ENCODE data around the gene MET. TPM values are rescaled to one million over a fixed set of nuclear protein-coding genes. Genes with fewer than 3 reads are reported as not detected.
"Not testable (repeated sequence)": the region's sequence is repeated elsewhere in the genome, so short reads cannot be mapped to it uniquely, and the experiment has no call there.

MET gene
- polyA plus RNA-seq, 6 donors from 2014 or later = not detected

GRCh38 chr7:116644628-116645027, 27.4 kb upstream of the MET start:
- no peak overlapping the region for H3K4me3 Mint-ChIP-seq
- H3K27ac Mint-ChIP-seq = no peak overlapping the region
- H3K9me3 Mint-ChIP-seq = peaks cover 0 to 5% (median 0%) of the 10 kb centered on the region in 7 donors
- ATAC-seq (ENCODE audit: low read depth in 2 of 2) (no peak), DNase-seq (no peak)
- no peaks in the 10 kb centered on the region for H3K4me1 Mint-ChIP-seq
- peaks cover 0 to 5% of the 10 kb centered on the region in 2 donors for H3K36me3 Mint-ChIP-seq
- peaks cover 36 to 49% (median 43%) of the 10 kb centered on the region in 3 donors for H3K27me3 Mint-ChIP-seq

- Mint-ChIP-seq H3K4me3 (no peak overlapping the region), H3K36me3 (peaks cover 0 to 5% of the 10 kb centered on the region in 2 donors), H3K9me3 (peaks cover 0 to 5% (median 0%) of the 10 kb centered on the region in 7 donors), H3K27me3 (peaks cover 38 to 65% (median 57%) of the 10 kb centered on the region in 3 donors), H3K4me1 (no peaks in the 10 kb centered on the region), H3K27ac (no peak overlapping the region)
- ATAC-seq (ENCODE audit: low read depth in 2 of 2) (no peak), DNase-seq (no peak)
Measured at GRCh38 chr7:116647290-116647689, 24.7 kb upstream of the MET start.

- Mint-ChIP-seq H3K4me1 (no peaks in the 10 kb centered on the region), H3K4me3 (no peak overlapping the region), H3K9me3 (peaks cover 0 to 5% (median 0%) of the 10 kb centered on the region in 7 donors), H3K36me3 (peaks cover 0 to 5% of the 10 kb centered on the region in 2 donors), H3K27ac (no peak overlapping the region), H3K27me3 (peaks cover 37 to 67% (median 56%) of the 10 kb centered on the region in 3 donors)
- ATAC-seq (ENCODE audit: low read depth in 2 of 2) (no peak), DNase-seq (no peak)
Measured at GRCh38 chr7:116647861-116648260, 24.1 kb upstream of the MET start.

- peaks cover 0 to 2% (median 0%) of the 10 kb centered on the region in 7 donors for H3K9me3 Mint-ChIP-seq
- H3K4me3 Mint-ChIP-seq = no peak overlapping the region
- ATAC-seq (ENCODE audit: low read depth in 2 of 2) = no peak
- no peak for DNase-seq
- no peaks in the 10 kb centered on the region for H3K4me1 Mint-ChIP-seq
- peaks cover 26 to 54% (median 42%) of the 10 kb centered on the region in 3 donors for H3K27me3 Mint-ChIP-seq
- no peak overlapping the region for H3K27ac Mint-ChIP-seq
- no peaks in the 10 kb centered on the region for H3K36me3 Mint-ChIP-seq
Measured at GRCh38 chr7:116650436-116650835, 21.6 kb upstream of the MET start.

GRCh38 chr7:116652793-116653192, 19.2 kb upstream of the MET start:
- Mint-ChIP-seq H3K36me3 (no peaks in the 10 kb centered on the region), H3K27me3 (peaks cover 23 to 49% (median 44%) of the 10 kb centered on the region in 3 donors), H3K4me3 (no peak overlapping the region), H3K27ac (no peak overlapping the region), H3K4me1 (no peaks in the 10 kb centered on the region), H3K9me3 (peaks cover 0 to 2% (median 0%) of the 10 kb centered on the region in 7 donors)
- DNase-seq = no peak
- ATAC-seq (ENCODE audit: low read depth in 2 of 2) = no peak

GRCh38 chr7:116653204-116653603, 18.8 kb upstream of the MET start:
- peaks cover 19 to 45% (median 40%) of the 10 kb centered on the region in 3 donors for H3K27me3 Mint-ChIP-seq
- DNase-seq (no peak), ATAC-seq (ENCODE audit: low read depth in 2 of 2) (no peak)
- H3K36me3 Mint-ChIP-seq = no peaks in the 10 kb centered on the region
- peaks cover 0 to 2% (median 0%) of the 10 kb centered on the region in 7 donors for H3K9me3 Mint-ChIP-seq
- no peaks in the 10 kb centered on the region for H3K4me1 Mint-ChIP-seq
- H3K27ac Mint-ChIP-seq = no peak overlapping the region
- no peak overlapping the region for H3K4me3 Mint-ChIP-seq

GRCh38 chr7:116653646-116654045, 18.4 kb upstream of the MET start:
- Mint-ChIP-seq H3K9me3 (peaks cover 0 to 2% (median 0%) of the 10 kb centered on the region in 7 donors), H3K27me3 (peaks cover 19 to 45% (median 38%) of the 10 kb centered on the region in 3 donors), H3K36me3 (no peaks in the 10 kb centered on the region), H3K27ac (no peak overlapping the region), H3K4me1 (no peaks in the 10 kb centered on the region), H3K4me3 (no peak overlapping the region)
- DNase-seq = no peak
- ATAC-seq (ENCODE audit: low read depth in 2 of 2) = no peak

GRCh38 chr7:116659248-116659647, 12.7 kb upstream of the MET start:
- not testable (repeated sequence) for H3K4me3 Mint-ChIP-seq; DNase-seq; H3K27ac Mint-ChIP-seq; ATAC-seq (ENCODE audit: low read depth in 2 of 2); H3K36me3 Mint-ChIP-seq; H3K4me1 Mint-ChIP-seq
- H3K9me3 Mint-ChIP-seq = peaks cover 0 to 15% (median 3%) of the 10 kb centered on the region in 7 donors
- peaks cover 30 to 45% (median 41%) of the 10 kb centered on the region in 3 donors for H3K27me3 Mint-ChIP-seq

- Mint-ChIP-seq H3K36me3 (no peaks in the 10 kb centered on the region), H3K27ac (no peak overlapping the region), H3K9me3 (peaks cover 0 to 15% (median 3%) of the 10 kb centered on the region in 7 donors), H3K4me1 (no peaks in the 10 kb centered on the region), H3K27me3 (peaks cover 42 to 64% (median 49%) of the 10 kb centered on the region in 3 donors), H3K4me3 (no peak overlapping the region)
- no peak for ATAC-seq (ENCODE audit: low read depth in 2 of 2)
- no peak for DNase-seq
Measured at GRCh38 chr7:116661865-116662264, 10.1 kb upstream of the MET start.

GRCh38 chr7:116663744-116664143, 8.3 kb upstream of the MET start:
- DNase-seq = no peak
- H3K27me3 Mint-ChIP-seq = peaks cover 48 to 76% (median 59%) of the 10 kb centered on the region in 3 donors
- no peak overlapping the region for H3K27ac Mint-ChIP-seq
- H3K36me3 Mint-ChIP-seq = no peaks in the 10 kb centered on the region
- no peak overlapping the region for H3K4me3 Mint-ChIP-seq
- no peaks in the 10 kb centered on the region for H3K4me1 Mint-ChIP-seq
- peaks cover 0 to 17% (median 3%) of the 10 kb centered on the region in 7 donors for H3K9me3 Mint-ChIP-seq
- ATAC-seq (ENCODE audit: low read depth in 2 of 2) = no peak

GRCh38 chr7:116665332-116665996, 6.5 kb upstream of the MET start:
- DNase-seq = no peak
- H3K4me3 Mint-ChIP-seq = no peak overlapping the region
- no peaks in the 10 kb centered on the region for H3K4me1 Mint-ChIP-seq
- no peak overlapping the region for H3K27ac Mint-ChIP-seq
- ATAC-seq (ENCODE audit: low read depth in 2 of 2) = no peak
- H3K36me3 Mint-ChIP-seq = no peaks in the 10 kb centered on the region
- H3K27me3 Mint-ChIP-seq = peaks cover 52 to 76% (median 58%) of the 10 kb centered on the region in 3 donors
- peaks cover 0 to 7% (median 4%) of the 10 kb centered on the region in 7 donors for H3K9me3 Mint-ChIP-seq

- H3K4me1 Mint-ChIP-seq = peaks cover 4 to 13% (median 13%) of the 10 kb centered on the region in 3 donors
- H3K36me3 Mint-ChIP-seq = no peaks in the 10 kb centered on the region
- H3K9me3 Mint-ChIP-seq = peaks cover 0 to 7% (median 2%) of the 10 kb centered on the region in 7 donors
- peaks cover 57 to 67% (median 64%) of the 10 kb centered on the region in 3 donors for H3K27me3 Mint-ChIP-seq
- ATAC-seq (ENCODE audit: low read depth in 2 of 2) (no peak), DNase-seq (no peak)
- peak overlapping the region in 1 of 8 donors; percentile 52 for H3K4me3 Mint-ChIP-seq
- H3K27ac Mint-ChIP-seq = no peak overlapping the region
Measured at GRCh38 chr7:116669769-116670168, 2.2 kb upstream of the MET start.

- Mint-ChIP-seq H3K4me3 (peak overlapping the region in 2 of 8 donors; percentile 66 to 80), H3K36me3 (no peaks in the 10 kb centered on the region), H3K27ac (no peak overlapping the region), H3K9me3 (peaks cover 0 to 7% (median 2%) of the 10 kb centered on the region in 7 donors), H3K27me3 (peaks cover 54 to 65% (median 62%) of the 10 kb centered on the region in 3 donors), H3K4me1 (peaks cover 4 to 13% (median 13%) of the 10 kb centered on the region in 3 donors)
- DNase-seq (no peak), ATAC-seq (ENCODE audit: low read depth in 2 of 2) (no peak)
Measured at GRCh38 chr7:116670409-116671015, 1.5 kb upstream of the MET start.

GRCh38 chr7:116671111-116671510, 885 bp upstream of the MET start:
- H3K4me3 Mint-ChIP-seq = peak overlapping the region; percentile 66 to 89 (median 84)
- DNase-seq (no peak), ATAC-seq (ENCODE audit: low read depth in 2 of 2) (no peak)
- peaks cover 53 to 70% (median 58%) of the 10 kb centered on the region in 3 donors for H3K27me3 Mint-ChIP-seq
- no peak overlapping the region for H3K27ac Mint-ChIP-seq
- peaks cover 0 to 7% (median 2%) of the 10 kb centered on the region in 7 donors for H3K9me3 Mint-ChIP-seq
- H3K36me3 Mint-ChIP-seq = no peaks in the 10 kb centered on the region
- peaks cover 4 to 13% (median 13%) of the 10 kb centered on the region in 3 donors for H3K4me1 Mint-ChIP-seq

Data from naive B cell (primary cell).